AG10803 (cell line): ENCODE measurements around the gene TIGAR.

Experiments
- DNase-seq: peaks from one replicate; pipeline ENCODE4 v3.0.0; 2010; ENCODE audit warnings: low read depth
- H3K4me3 ChIP-seq: 2 replicates; pipeline ENCODE4 v1.5.1; 2011; ENCODE audit warnings: mild to moderate bottlenecking, low read length, control low read depth
- CTCF ChIP-seq: conservative IDR thresholded peaks from 2 replicates; pipeline ENCODE4 v1.5.1; 2011; ENCODE audit warnings: mild to moderate bottlenecking, low read length, control low read depth, inconsistent platforms

The TIGAR gene

GRCh38 chr12:4379405-4379804, 58.4 kb downstream of the TIGAR start, which contains the start of gene FGF23:
Gene FGF23 (minus strand): TSS chr12:4379712. CDS start chr12:4379582, 130 bp downstream.
- peak; percentile 3 for DNase-seq
- TF ChIP-seq CTCF = no peak
- no peak within 1 kb of the TSS for H3K4me3 ChIP-seq

GRCh38 chr12:4380332-4380731, 59.3 kb downstream of the TIGAR start:
- no peak for TF ChIP-seq CTCF
- no peak overlapping the region for H3K4me3 ChIP-seq
- no peak for DNase-seq

GRCh38 chr12:4383304-4383865, 62.4 kb downstream of the TIGAR start:
- DNase-seq = no peak
- H3K4me3 ChIP-seq = no peak overlapping the region
- no peak for TF ChIP-seq CTCF

- no peak overlapping the region for H3K4me3 ChIP-seq
- no peak for DNase-seq
- TF ChIP-seq CTCF = no peak
Observed at GRCh38 chr12:4386801-4387200, 65.8 kb downstream of the TIGAR start.

- TF ChIP-seq CTCF = no peak
- DNase-seq = no peak
- no peak overlapping the region for H3K4me3 ChIP-seq
Observed at GRCh38 chr12:4387607-4388006, 66.6 kb downstream of the TIGAR start.

GRCh38 chr12:4388032-4388431, 67.0 kb downstream of the TIGAR start:
- no peak overlapping the region for H3K4me3 ChIP-seq
- TF ChIP-seq CTCF = no peak
- no peak for DNase-seq

GRCh38 chr12:4388662-4389061, 67.6 kb downstream of the TIGAR start:
- TF ChIP-seq CTCF = no peak
- DNase-seq = no peak

More at GRCh38 chr12:4388662-4389061, 67.6 kb downstream of the TIGAR start:
- H3K4me3 ChIP-seq = no peak overlapping the region
